ENCODE measurements around the gene LRIG1.

- no peak for TF ChIP-seq CTCF (IDR thresholded peaks at IDR 0.05; ENCODE audit: insufficient read depth, low read length)
- TF ChIP-seq REST (IDR thresholded peaks at IDR 0.05; ENCODE audit: insufficient replicate concordance, low read depth): no peak
- no peak for TF ChIP-seq POLR2AphosphoS5 (IDR thresholded peaks at IDR 0.05; ENCODE audit: low read depth)
- no peak for TF ChIP-seq GABPA (IDR thresholded peaks at IDR 0.05; ENCODE audit: low read depth)
- no peak for TF ChIP-seq SPI1 (IDR thresholded peaks at IDR 0.05; ENCODE audit: borderline replicate concordance, low read depth)
Measured at GRCh38 chr3:66350601-66351000, 150.2 kb downstream of the LRIG1 start.
